KMS-11 (cell line): ENCODE data around the gene GMPPB.
"Not testable (repeated sequence)": the region's sequence is repeated elsewhere in the genome, so short reads cannot be mapped to it uniquely, and the experiment has no call there.

ENCODE experiments used
- H2AFZ ChIP-seq: fragments of 200-600 bp; sonication (generic); 2 replicates; pipeline ENCODE4 v1.6.1; 2016; ENCODE audit warnings: antibody characterized with exemption, mixed run types, low read depth
- H3K27ac ChIP-seq: fragments of 200-600 bp; sonication (generic); 2 replicates; pipeline ENCODE4 v1.6.1; 2016; ENCODE audit warnings: mild to moderate bottlenecking, mixed run types
- H3K27me3 ChIP-seq: fragments of 200-600 bp; sonication (generic); 2 replicates; pipeline ENCODE4 v1.6.1; 2017; ENCODE audit warnings: mild to moderate bottlenecking, low read depth, mixed run types, moderate library complexity; ENCODE audit not compliant: insufficient read depth
- H3K36me3 ChIP-seq: fragments of 200-600 bp; sonication (generic); 2 replicates; pipeline ENCODE4 v1.6.1; 2017; ENCODE audit warnings: mild to moderate bottlenecking, mixed run types; ENCODE audit not compliant: insufficient read depth
- H3K4me1 ChIP-seq: fragments of 200-600 bp; sonication (generic); 2 replicates; pipeline ENCODE4 v1.6.1; 2016; ENCODE audit warnings: mild to moderate bottlenecking, low read depth, mixed run types; ENCODE audit not compliant: poor library complexity, severe bottlenecking
- H3K4me2 ChIP-seq: fragments of 200-600 bp; sonication (generic); 2 replicates; pipeline ENCODE4 v1.7.0; 2016; ENCODE audit warnings: mild to moderate bottlenecking, mixed run types
- H3K4me3 ChIP-seq: fragments of 200-600 bp; sonication (generic); IDR thresholded peaks from 2 replicates; pipeline ENCODE4 v1.6.1; 2017; ENCODE audit warnings: low read depth, low read length, mixed read lengths; ENCODE audit not compliant: insufficient read depth
- H3K79me2 ChIP-seq: fragments of 200-600 bp; sonication (generic); 2 replicates; pipeline ENCODE4 v1.6.1; 2016; ENCODE audit warnings: low read depth, mixed run types; ENCODE audit not compliant: insufficient read depth
- H3K9ac ChIP-seq: fragments of 200-600 bp; sonication (generic); 2 replicates; pipeline ENCODE4 v1.6.1; 2016; ENCODE audit warnings: mild to moderate bottlenecking, mixed run types
- H4K20me1 ChIP-seq: fragments of 200-600 bp; sonication (generic); 2 replicates; pipeline ENCODE4 v1.6.1; 2016; ENCODE audit warnings: mild to moderate bottlenecking, mixed run types; ENCODE audit not compliant: insufficient read depth
- TF ChIP-seq, protein P1 (sequence below): fragments of 200-600 bp; sonication (generic); conservative IDR thresholded peaks from 2 replicates; pipeline ENCODE4 v1.6.1; 2017; ENCODE audit warnings: low read depth, mild to moderate bottlenecking, antibody characterized with exemption, low read length, moderate library complexity, mixed read lengths

Gene GMPPB

DNA sequence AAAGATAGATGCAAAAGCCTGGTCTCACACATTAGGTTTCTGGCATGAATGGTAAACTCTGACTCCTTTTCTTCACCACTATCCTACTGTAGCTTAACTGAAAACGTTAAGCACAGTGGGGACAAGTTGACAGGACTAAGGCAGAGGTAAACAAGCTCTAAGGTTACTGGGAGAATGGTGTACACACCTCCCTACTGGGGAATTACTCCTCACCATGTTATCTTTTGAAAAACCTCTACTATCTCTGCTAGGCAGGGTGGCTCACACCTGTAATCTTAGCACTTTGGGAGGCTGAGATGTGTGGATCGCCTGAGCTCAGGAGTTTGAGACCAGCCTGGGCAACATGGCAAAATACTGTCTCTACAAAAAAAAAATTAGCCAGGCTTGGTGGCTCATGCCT lies 33.4 kb upstream of the GMPPB start:
- Histone ChIP-seq H3K4me2 (no peak overlapping the region), H3K9ac (no peak overlapping the region), H3K4me3 (no peak overlapping the region), H3K36me3 (no peaks in the 10 kb centered on the region), H3K79me2 (peaks cover 11% of the 10 kb centered on the region; the same call in 1 of the 2 replicates), H2AFZ (no peak overlapping the region), H4K20me1 (no peaks in the 10 kb centered on the region), H3K4me1 (peaks cover 14% of the 10 kb centered on the region), H3K27ac (no peak overlapping the region), H3K27me3 (no peaks in the 10 kb centered on the region)
- TF ChIP-seq, protein P1, sequence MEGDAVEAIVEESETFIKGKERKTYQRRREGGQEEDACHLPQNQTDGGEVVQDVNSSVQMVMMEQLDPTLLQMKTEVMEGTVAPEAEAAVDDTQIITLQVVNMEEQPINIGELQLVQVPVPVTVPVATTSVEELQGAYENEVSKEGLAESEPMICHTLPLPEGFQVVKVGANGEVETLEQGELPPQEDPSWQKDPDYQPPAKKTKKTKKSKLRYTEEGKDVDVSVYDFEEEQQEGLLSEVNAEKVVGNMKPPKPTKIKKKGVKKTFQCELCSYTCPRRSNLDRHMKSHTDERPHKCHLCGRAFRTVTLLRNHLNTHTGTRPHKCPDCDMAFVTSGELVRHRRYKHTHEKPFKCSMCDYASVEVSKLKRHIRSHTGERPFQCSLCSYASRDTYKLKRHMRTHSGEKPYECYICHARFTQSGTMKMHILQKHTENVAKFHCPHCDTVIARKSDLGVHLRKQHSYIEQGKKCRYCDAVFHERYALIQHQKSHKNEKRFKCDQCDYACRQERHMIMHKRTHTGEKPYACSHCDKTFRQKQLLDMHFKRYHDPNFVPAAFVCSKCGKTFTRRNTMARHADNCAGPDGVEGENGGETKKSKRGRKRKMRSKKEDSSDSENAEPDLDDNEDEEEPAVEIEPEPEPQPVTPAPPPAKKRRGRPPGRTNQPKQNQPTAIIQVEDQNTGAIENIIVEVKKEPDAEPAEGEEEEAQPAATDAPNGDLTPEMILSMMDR: no peak

DNA sequence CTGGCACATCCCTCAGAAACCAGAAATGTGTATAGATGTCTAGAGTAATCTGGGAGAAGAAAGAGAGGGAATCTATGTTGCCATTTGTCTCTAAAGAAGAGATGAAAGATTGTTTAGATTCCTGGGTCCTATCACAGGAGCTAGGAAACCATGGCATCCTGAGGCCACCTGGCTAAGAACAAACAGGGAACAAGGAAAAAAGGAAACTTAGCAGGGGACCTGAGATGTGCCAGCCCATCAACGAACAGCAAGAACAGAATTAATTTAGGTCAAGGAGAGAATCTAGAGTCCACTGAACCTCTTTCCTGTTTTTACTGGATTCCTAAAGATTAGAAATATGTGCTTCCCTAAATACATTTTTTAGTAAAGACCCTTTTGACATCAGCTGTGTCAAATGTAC lies 32.3 kb upstream of the GMPPB start:
- no peak overlapping the region for H3K9ac ChIP-seq
- no peak overlapping the region for H3K4me2 ChIP-seq
- no peak overlapping the region for H3K27ac ChIP-seq
- H3K27me3 ChIP-seq: no peaks in the 10 kb centered on the region
- peaks cover 11% of the 10 kb centered on the region; the same call in 1 of the 2 replicates for H3K79me2 ChIP-seq
- H3K4me1 ChIP-seq: peaks cover 14% of the 10 kb centered on the region
- TF ChIP-seq, protein P1: no peak
- H3K4me3 ChIP-seq: no peak overlapping the region
- H2AFZ ChIP-seq: no peak overlapping the region
- H3K36me3 ChIP-seq: no peaks in the 10 kb centered on the region
- H4K20me1 ChIP-seq: no peaks in the 10 kb centered on the region

DNA sequence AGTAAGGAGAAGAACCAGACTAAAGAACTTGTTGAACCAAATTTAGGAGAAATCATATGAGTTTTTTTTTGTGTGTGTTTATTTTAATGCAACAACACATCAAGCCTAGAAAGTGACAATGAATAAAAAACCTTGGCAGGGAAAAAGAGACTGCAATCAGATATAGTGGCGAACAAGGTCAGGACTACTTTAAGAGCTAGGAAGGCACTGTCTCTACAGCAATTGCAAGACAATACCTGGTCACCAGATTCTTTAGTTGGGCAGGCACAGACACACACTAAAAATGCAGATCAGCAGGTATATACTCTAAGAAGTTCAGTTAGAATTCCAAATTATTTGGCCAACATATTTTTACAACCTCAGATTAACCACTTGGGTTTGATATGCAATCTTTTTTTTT lies 30.8 kb upstream of the GMPPB start:
- H3K4me3 ChIP-seq: no peak overlapping the region
- H3K9ac ChIP-seq: no peak overlapping the region
- no peaks in the 10 kb centered on the region for H3K27me3 ChIP-seq
- no peak overlapping the region for H3K27ac ChIP-seq
- no peak overlapping the region for H3K4me2 ChIP-seq
- TF ChIP-seq, protein P1: no peak
- H3K79me2 ChIP-seq: peaks cover 11% of the 10 kb centered on the region; the same call in 1 of the 2 replicates
- no peaks in the 10 kb centered on the region for H4K20me1 ChIP-seq
- H2AFZ ChIP-seq: no peak overlapping the region
- H3K36me3 ChIP-seq: no peaks in the 10 kb centered on the region
- H3K4me1 ChIP-seq: peaks cover 14% of the 10 kb centered on the region

DNA sequence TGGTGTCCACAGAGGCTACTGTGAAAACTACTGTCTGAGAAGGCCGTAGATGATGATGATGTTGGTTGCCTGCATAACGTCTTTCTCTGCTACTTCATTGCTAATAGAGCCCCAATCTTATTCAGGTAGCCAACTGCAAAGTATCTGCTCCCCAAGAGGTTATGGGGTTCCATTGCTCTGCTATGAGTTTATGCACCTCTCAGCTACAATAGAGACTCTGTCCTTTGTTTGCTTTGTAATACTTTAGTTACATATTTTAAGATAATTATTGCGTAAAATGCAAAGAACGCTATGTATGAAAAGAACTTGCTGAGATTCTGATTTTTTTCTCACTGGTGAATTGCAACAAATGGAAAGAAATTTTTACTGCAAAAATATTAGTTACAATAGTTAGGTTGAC lies 27.8 kb upstream of the GMPPB start:
- peaks cover 14% of the 10 kb centered on the region for H3K4me1 ChIP-seq
- no peak overlapping the region for H3K27ac ChIP-seq
- no peak overlapping the region for H2AFZ ChIP-seq
- no peak overlapping the region for H3K4me2 ChIP-seq
- no peaks in the 10 kb centered on the region for H3K36me3 ChIP-seq
- H3K27me3 ChIP-seq: no peaks in the 10 kb centered on the region
- no peak overlapping the region for H3K9ac ChIP-seq
- no peak overlapping the region for H3K4me3 ChIP-seq
- H3K79me2 ChIP-seq: peaks cover 6% of the 10 kb centered on the region; the same call in 1 of the 2 replicates
- H4K20me1 ChIP-seq: no peaks in the 10 kb centered on the region
- TF ChIP-seq, protein P1: no peak

DNA sequence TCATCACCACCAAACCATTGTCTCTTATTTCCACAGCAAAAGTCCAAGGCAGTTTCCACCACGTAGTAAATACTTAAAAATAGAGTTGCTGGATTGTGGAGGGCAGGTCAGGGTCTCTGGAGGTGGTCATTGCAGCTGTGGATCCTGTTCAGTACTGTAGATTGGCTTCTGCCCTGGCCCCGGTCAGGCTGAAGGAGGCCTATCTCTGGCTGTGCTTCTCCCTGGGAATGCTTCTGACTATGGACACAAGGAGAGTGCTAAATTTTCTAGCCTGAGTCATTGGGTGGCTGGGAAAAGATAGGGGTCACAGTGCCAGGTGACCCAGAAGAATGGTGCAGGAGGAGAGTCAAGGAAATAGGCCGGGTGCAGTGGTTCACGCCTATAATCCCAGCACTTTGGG lies 26.3 kb upstream of the GMPPB start:
- Histone ChIP-seq H3K36me3 (no peaks in the 10 kb centered on the region), H4K20me1 (no peaks in the 10 kb centered on the region), H2AFZ (no peak overlapping the region), H3K9ac (no peak overlapping the region), H3K27me3 (no peaks in the 10 kb centered on the region), H3K4me1 (peaks cover 14% of the 10 kb centered on the region), H3K4me2 (no peak overlapping the region), H3K27ac (no peak overlapping the region), H3K4me3 (no peak overlapping the region), H3K79me2 (peaks cover 6% of the 10 kb centered on the region; the same call in 1 of the 2 replicates)
- TF ChIP-seq, protein P1: no peak

GRCh38 chr3:49748874-49749273 lies 25.1 kb upstream of the GMPPB start:
- H4K20me1 ChIP-seq, H3K27ac ChIP-seq, H3K36me3 ChIP-seq, H3K9ac ChIP-seq, H3K27me3 ChIP-seq, H3K4me3 ChIP-seq, H3K79me2 ChIP-seq, H3K4me2 ChIP-seq, H2AFZ ChIP-seq: not testable (repeated sequence)
- H3K4me1 ChIP-seq: peaks cover 10% of the 10 kb centered on the region
